GM12878 (cell line): Measurements from ENCODE around the gene KRTAP5-3. TPM values are rescaled to one million over a fixed set of nuclear protein-coding genes. Genes with fewer than 3 reads are reported as not detected.

Experiments
- ATAC-seq: fragments of 200-7000 bp; cut with Tn5 transposase; 3 replicates; pipeline ENCODE4 v1.9.1; 2020; ENCODE audit warnings: mild to moderate bottlenecking, moderate library complexity
- BruUV-seq: library from RNA; stranded (reverse); fragments of 400-500 nt; replicated peaks from 2 replicates; lab custom pipeline; 2021; lab: Mats Ljungman, UMichigan
- CTCF ChIA-PET: fragments of 300-600 bp; sonication (Branson Sonifier 250); formaldehyde crosslinking; extraction: SDS; loops from one replicate; lab custom pipeline; 2021; ENCODE audit warnings: inconsistent platforms; lab: Yijun Ruan, JAX
- POLR2A ChIA-PET: fragments of 350-600 bp; formaldehyde crosslinking; extraction: SDS; loops from one replicate; lab custom pipeline; 2021; ENCODE audit warnings: inconsistent platforms; lab: Charles Lee
- RAD21 ChIA-PET: fragments of 300-600 bp; sonication (Branson Sonifier 250); formaldehyde crosslinking; loops from one replicate; lab custom pipeline; 2023; ENCODE audit warnings: antibody characterized with exemption; ENCODE audit not compliant: unreplicated experiment; lab: Charles Lee
- SMC1A ChIA-PET: fragments of 300-600 bp; sonication (Branson Sonifier 250); formaldehyde crosslinking; loops from one replicate; lab custom pipeline; 2023; ENCODE audit not compliant: unreplicated experiment, uncharacterized antibody; lab: Charles Lee
- DNase-seq: peaks from one replicate; pipeline ENCODE4 v3.0.0-alpha.2; 2011; ENCODE audit warnings: low read depth, low spot score
- FAIRE-seq: peaks from 3 replicates; lab custom pipeline; 2011; peaks lifted over from hg19 to GRCh38; lab: Jason Lieb, UNC
- H2AFZ ChIP-seq: 2 replicates; pipeline ENCODE4 v1.6.0; 2011; ENCODE audit warnings: low read depth, low read length, control low read depth; ENCODE audit not compliant: control insufficient read depth
- H3K27ac ChIP-seq: 2 replicates; pipeline ENCODE4 v1.5.1; 2011; ENCODE audit warnings: control low read depth; ENCODE audit not compliant: control insufficient read depth, insufficient read depth
- H3K27me3 ChIP-seq, 2 experiments: replicated peaks in 1 of 2; 2 replicates each; pipeline versions ENCODE4 v1.6.0 to v1.6.1; 2011; ENCODE audit warnings: low read length in 1 of 2; ENCODE audit not compliant: control insufficient read depth in 2 of 2, insufficient read depth in 2 of 2
- H3K36me3 ChIP-seq, 2 experiments: 2 replicates each; pipeline ENCODE4 v1.5.1; 2011; ENCODE audit warnings: low read length in 1 of 2; ENCODE audit not compliant: control insufficient read depth in 2 of 2, insufficient read depth in 2 of 2
- H3K4me1 ChIP-seq: 2 replicates; pipeline ENCODE4 v1.6.1; 2011; ENCODE audit warnings: mild to moderate bottlenecking, low read length, moderate library complexity, mixed read lengths; ENCODE audit not compliant: control insufficient read depth, insufficient read depth
- H3K4me2 ChIP-seq: 2 replicates; pipeline ENCODE4 v1.6.0; 2011; ENCODE audit warnings: control low read depth; ENCODE audit not compliant: control insufficient read depth, insufficient read depth
- H3K4me3 ChIP-seq: fragments of 200-600 bp; sonication (generic); 2 replicates; pipeline ENCODE4 v1.5.1; 2016
- H3K79me2 ChIP-seq: 2 replicates; pipeline ENCODE4 v1.6.0; 2011; ENCODE audit warnings: low read length; ENCODE audit not compliant: control insufficient read depth, insufficient read depth
- H3K9ac ChIP-seq: 2 replicates; pipeline ENCODE4 v1.8.0; 2011; ENCODE audit warnings: low read length, control low read depth, mixed read lengths; ENCODE audit not compliant: control insufficient read depth, insufficient read depth
- H3K9me3 ChIP-seq: replicated peaks from 3 replicates; pipeline ENCODE4 v1.5.1; 2011; ENCODE audit warnings: mild to moderate bottlenecking, low read length; ENCODE audit not compliant: control insufficient read depth, insufficient read depth
- H4K20me1 ChIP-seq: 2 replicates; pipeline ENCODE4 v1.6.0; 2011; ENCODE audit not compliant: control insufficient read depth, insufficient read depth
- MYB ChIP-seq: fragments of 150-350 bp; IDR thresholded peaks from 2 replicates; pipeline ENCODE4 v1.6.1; 2014; ENCODE audit warnings: mild to moderate bottlenecking, low read depth, low read length, borderline replicate concordance
- PML ChIP-seq: IDR thresholded peaks from 2 replicates; pipeline ENCODE4 v1.6.1; 2012; ENCODE audit warnings: low read length, inconsistent platforms
- TARDBP ChIP-seq: IDR thresholded peaks from 2 replicates; pipeline ENCODE4 v1.6.1; 2016; ENCODE audit warnings: borderline replicate concordance
- ZNF384 ChIP-seq: IDR thresholded peaks from 2 replicates; pipeline ENCODE4 v1.6.1; 2012; ENCODE audit warnings: low read depth, mild to moderate bottlenecking, low read length, improper control_type of control experiment, borderline replicate concordance
- WGBS: methylation state at CpG from one replicate; pipeline ENCODE4 v1.1.6; 2016; ENCODE audit warnings: low lambda C conversion rate; ENCODE audit not compliant: insufficient replicate concordance, insufficient coverage; ENCODE audit errors: missing lambda C conversion rate; 5-methylcytosine and 5-hydroxymethylcytosine counted together
- in situ Hi-C: fragments of 300-500 bp; cut with MboI; formaldehyde crosslinking; loops from 9 replicates; pipeline ENCODE4 v1.14.3; 2018; ENCODE audit warnings: mixed read lengths
- intact Hi-C: fragments of 100-400 bp; cut with micrococcal nuclease; formaldehyde crosslinking; loops from one replicate; pipeline ENCODE4 v1.14.2; 2022; ENCODE audit not compliant: unreplicated experiment
- polyA plus RNA-seq, 11 experiments: library from polyadenylated mRNA; depleted of rRNA in 4 of 11; unstranded in 6 of 11; stranded (reverse) in 5 of 11; fragments of >200 nt; fragmentation: Nextera tagmentation in 4 of 11; fragmentation: Illumina TruSeq in 1 of 11; extraction: Ambion mirVana in 4 of 11; extraction: Trizol in 1 of 11; gene quantifications; 1 replicate in 1 of 11; 2 replicates in 10 of 11; pipeline versions ENCODE4 v1.2.1 to v1.2.3, GENCODE V29; 2011 to 2016; ENCODE audit warnings: inconsistent platforms in 2 of 11, missing spikeins in 2 of 11, low read depth in 1 of 11
- total RNA-seq, 4 experiments: library from RNA; depleted of rRNA in 3 of 4; stranded (reverse); fragments of >200 nt in 3 of 4; fragmentation: Illumina TruSeq in 1 of 4; extraction: Trizol in 1 of 4; gene quantifications; 2 replicates each; pipeline versions ENCODE4 v1.2.1 to v1.2.3, GENCODE V29; 2013 to 2021

The KRTAP5-3 gene
- total and polyA plus RNA-seq, 10 of the 15 experiments (the other 5 are each of a cell fraction or from before 2014, with no cell fraction given): not detected

DNA sequence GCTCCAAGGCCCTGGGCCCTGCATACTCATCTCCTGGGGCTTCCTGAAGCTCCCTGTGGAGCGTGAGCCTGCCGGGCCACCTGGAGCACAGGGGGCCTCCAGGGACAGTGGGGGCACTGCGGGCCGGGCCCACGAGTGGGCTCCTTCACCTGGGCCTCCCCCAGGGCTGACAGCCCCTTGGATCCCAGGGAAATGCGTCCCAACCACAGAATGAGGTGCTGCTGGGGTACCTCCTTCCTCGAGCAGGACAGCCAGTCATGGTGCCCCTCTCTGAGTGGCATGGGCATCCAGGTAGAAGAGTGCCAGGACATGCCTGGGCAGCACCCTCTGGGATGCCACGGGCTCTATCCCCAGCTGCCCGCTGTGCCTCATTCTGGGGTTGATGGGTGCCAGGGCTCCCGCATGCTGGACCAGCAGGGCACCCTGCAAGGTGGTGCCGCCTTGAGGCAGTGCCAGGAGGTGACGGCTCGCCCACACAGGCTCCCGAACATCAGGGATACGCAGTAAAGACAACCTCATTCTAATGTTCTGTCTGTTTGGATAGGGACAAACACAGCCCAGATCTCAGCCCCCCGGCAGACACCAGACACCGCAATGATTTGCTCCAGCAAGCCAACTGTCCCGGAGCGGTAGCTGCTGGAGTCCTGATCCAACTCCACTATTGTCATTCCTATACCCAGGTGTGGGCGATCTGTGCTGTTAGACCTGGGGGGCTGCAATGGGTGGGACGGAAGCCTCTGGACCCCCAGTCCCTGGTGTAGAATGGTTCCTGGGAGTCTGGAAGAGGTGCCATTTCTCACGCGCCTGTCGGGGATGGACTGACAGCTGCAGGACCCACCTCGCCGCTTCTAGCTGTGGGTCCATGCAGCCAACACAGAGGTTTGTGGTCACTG, 47.2 kb upstream of the KRTAP5-3 start:
- Histone ChIP-seq H3K9me3 (no peaks in the 10 kb centered on the region), H3K9ac (no peak overlapping the region), H3K4me1 (no peaks in the 10 kb centered on the region), H3K4me2 (no peak overlapping the region), H3K36me3 (no peaks in the 10 kb centered on the region), H3K27me3 (peaks cover 0 to 3% of the 10 kb centered on the region in 2 experiments; a peak in 3 of 4 replicates), H3K79me2 (no peaks in the 10 kb centered on the region), H3K4me3 (no peak overlapping the region), H3K27ac (no peak overlapping the region), H4K20me1 (no peaks in the 10 kb centered on the region), H2AFZ (no peak overlapping the region)
- RAD21 ChIA-PET: no interaction called here
- FAIRE-seq (no peak), ATAC-seq (no peak), DNase-seq (no peak)
- intact Hi-C loops (no loop called here), in situ Hi-C loops (no loop called here)
- 45% methylated on average over 26 of the region's 26 CpGs for WGBS
- BruUV-seq: no TSS peak
- SMC1A ChIA-PET: no interaction called here
- TF ChIP-seq TARDBP (no peak), ZNF384 (no peak), MYB (no peak), PML (no peak)
- CTCF ChIA-PET: interaction anchor here (3.7 kb wide), 1 partner anchor 176 kb away, joined by 56 read pairs; the partner anchor contains the start of gene SYT8
- POLR2A ChIA-PET: no interaction called here
